H1 (cell line): ENCODE results near the gene COL5A1. TPM values are rescaled to one million over a fixed set of nuclear protein-coding genes. Genes with fewer than 3 reads are reported as not detected.

Experiments used
- CHD7 ChIP-seq: fragments of 300-600 bp; sonication (generic); IDR thresholded peaks from 2 replicates; pipeline ENCODE4 v1.7.1; 2012; ENCODE audit warnings: low read length, moderate library complexity, mild to moderate bottlenecking, inconsistent platforms; ENCODE audit not compliant: insufficient replicate concordance
- JUN ChIP-seq: IDR thresholded peaks from 2 replicates; pipeline ENCODE4 v1.6.1; 2011; ENCODE audit warnings: low read depth, mild to moderate bottlenecking, improper control_type of control experiment, low read length
- SUZ12 ChIP-seq: fragments of 200-600 bp; sonication (generic); IDR thresholded peaks from 2 replicates; pipeline ENCODE4 v1.6.1; 2012; ENCODE audit warnings: mild to moderate bottlenecking, inconsistent platforms, low read length, moderate library complexity, mixed read lengths
- polyA plus RNA-seq, 7 experiments: library from polyadenylated mRNA; depleted of rRNA in 3 of 7; stranded (reverse) in 5 of 7; unstranded in 2 of 7; fragments of >200 nt in 5 of 7; fragments of 200-250 nt in 2 of 7; gene quantifications; 1 replicate in 5 of 7; 2 replicates in 1 of 7; 4 replicates in 1 of 7; pipeline versions ENCODE4 v1.2.1 to v1.2.3, GENCODE V29; 2011 to 2013; ENCODE audit warnings: missing spikeins in 2 of 7, mixed read lengths in 2 of 7
- total RNA-seq: library from RNA; stranded (reverse); fragmentation: NEBNext Ultra II Directional; extraction: Animal tissue kit (Norgen Biotek cat#: 25700); gene quantifications from 2 replicates; pipeline ENCODE4 v1.2.1, GENCODE V29; 2021

Gene COL5A1
- total and polyA plus RNA-seq, 2 of the 8 experiments (the other 6 are each of a cell fraction or from before 2014, with no cell fraction given) = 3.8 to 12.0 TPM

GRCh38 chr9:134728801-134729495 lies 87.3 kb downstream of the COL5A1 start (continued):
- no peak for TF ChIP-seq CHD7
- no peak for TF ChIP-seq JUN
- no peak for TF ChIP-seq SUZ12
